Measurements from ENCODE around the gene TMEM52B.
"Not testable (repeated sequence)": the region's sequence is repeated elsewhere in the genome, so short reads cannot be mapped to it uniquely, and the experiment has no call there.

Gene TMEM52B

GRCh38 chr12:10171973-10172728 is 6.7 kb upstream of the TMEM52B start, which contains the start of gene OLR1:
OLR1 (minus strand) TSS chr12:10172132; CDS start chr12:10172077, 55 bp downstream.
- no peak for DNase-seq (ENCODE audit: low read depth)

GRCh38 chr12:10174986-10175614 is 3.7 kb upstream of the TMEM52B start:
- DNase-seq (ENCODE audit: low read depth) = no peak

GRCh38 chr12:10175846-10176636 is 2.8 kb upstream of the TMEM52B start:
- DNase-seq (ENCODE audit: low read depth) = no peak

GRCh38 chr12:10179776-10180181 is 947 bp downstream of the TMEM52B start:
- DNase-seq (ENCODE audit: low read depth) = no peak

- DNase-seq (ENCODE audit: low read depth) = no peak
Observed at GRCh38 chr12:10182354-10183049, 3.7 kb downstream of the TMEM52B start.

- DNase-seq (ENCODE audit: low read depth) = no peak
Observed at GRCh38 chr12:10184261-10184843, 5.5 kb downstream of the TMEM52B start.

GRCh38 chr12:10186299-10186698 is 7.5 kb downstream of the TMEM52B start:
- DNase-seq (ENCODE audit: low read depth) = no peak

- not testable (repeated sequence) for DNase-seq (ENCODE audit: low read depth)
Observed at GRCh38 chr12:10186958-10187357, 8.1 kb downstream of the TMEM52B start.

GRCh38 chr12:10189653-10190052 is 10.8 kb downstream of the TMEM52B start:
- no peak for DNase-seq (ENCODE audit: low read depth)

GRCh38 chr12:10190558-10191388 is 11.9 kb downstream of the TMEM52B start:
- DNase-seq (ENCODE audit: low read depth) = peak; percentile 17

- no peak for DNase-seq (ENCODE audit: low read depth)
Observed at GRCh38 chr12:10191865-10192264, 13.0 kb downstream of the TMEM52B start.

- no peak for DNase-seq (ENCODE audit: low read depth)
Observed at GRCh38 chr12:10194160-10194670, 15.4 kb downstream of the TMEM52B start.

- DNase-seq (ENCODE audit: low read depth) = no peak
Observed at GRCh38 chr12:10196210-10196609, 17.4 kb downstream of the TMEM52B start.

GRCh38 chr12:10197879-10198278 is 19.0 kb downstream of the TMEM52B start:
- DNase-seq (ENCODE audit: low read depth) = no peak

- DNase-seq (ENCODE audit: low read depth) = not testable (repeated sequence)
Observed at GRCh38 chr12:10204495-10204894, 25.7 kb downstream of the TMEM52B start.

GRCh38 chr12:10205220-10205807 is 26.5 kb downstream of the TMEM52B start:
- no peak for DNase-seq (ENCODE audit: low read depth)

- DNase-seq (ENCODE audit: low read depth) = no peak
Observed at GRCh38 chr12:10207136-10207535, 28.3 kb downstream of the TMEM52B start.

GRCh38 chr12:10210225-10210624 is 31.4 kb downstream of the TMEM52B start:
- no peak for DNase-seq (ENCODE audit: low read depth)

GRCh38 chr12:10211101-10211939 is 32.5 kb downstream of the TMEM52B start:
- no peak for DNase-seq (ENCODE audit: low read depth)
